SK-N-MC (cell line): Measurements from ENCODE around the gene NWD2.

ENCODE experiments used
- DNase-seq: peaks from one replicate; pipeline ENCODE4 v3.0.0-alpha.2; 2011; ENCODE audit warnings: low read depth, low spot score
- H3K27ac ChIP-seq: fragments of 200-600 bp; sonication (generic); 2 replicates; pipeline ENCODE4 v1.5.1; 2016; ENCODE audit warnings: mixed run types
- H3K36me3 ChIP-seq: fragments of 200-600 bp; sonication (generic); 2 replicates; pipeline ENCODE4 v1.6.1; 2017; ENCODE audit warnings: antibody characterized with exemption, low read length, mixed read lengths; ENCODE audit not compliant: insufficient read depth
- H3K4me3 ChIP-seq: fragments of 200-600 bp; sonication (generic); 2 replicates; pipeline ENCODE4 v1.5.1; 2016
- H3K9ac ChIP-seq: fragments of 200-600 bp; sonication (generic); 2 replicates; pipeline ENCODE4 v1.8.0; 2017; ENCODE audit warnings: mixed run types, mixed read lengths; ENCODE audit not compliant: insufficient read length
- H3K9me3 ChIP-seq: fragments of 200-600 bp; sonication (generic); 2 replicates; pipeline ENCODE4 v1.6.1; 2017; ENCODE audit warnings: low read depth, mild to moderate bottlenecking, antibody characterized with exemption, low read length, moderate library complexity, mixed read lengths
- EZH2 ChIP-seq: fragments of 200-600 bp; sonication (generic); IDR thresholded peaks from one replicate; pipeline ENCODE4 v1.6.1; 2017; ENCODE audit warnings: antibody characterized with exemption
- FOXP2 ChIP-seq: optimal IDR thresholded peaks from 2 replicates; pipeline ENCODE3; 2011; ENCODE audit warnings: mild to moderate bottlenecking, moderate library complexity; ENCODE audit not compliant: insufficient read depth; ENCODE audit errors: extremely low read length, control extremely low read depth
- POLR2AphosphoS5 ChIP-seq: IDR thresholded peaks from 2 replicates; pipeline ENCODE4 v1.6.1; 2012; ENCODE audit warnings: mild to moderate bottlenecking, low read depth, low read length, borderline replicate concordance

NWD2 gene

GRCh38 chr4:37317104-37317643 is 72.6 kb downstream of the NWD2 start:
- Histone ChIP-seq H3K9ac (no peak overlapping the region), H3K36me3 (no peaks in the 10 kb centered on the region), H3K27ac (no peak overlapping the region), H3K9me3 (no peaks in the 10 kb centered on the region), H3K4me3 (no peak overlapping the region)
- no peak for TF ChIP-seq POLR2AphosphoS5
- no peak for TF ChIP-seq FOXP2
- TF ChIP-seq EZH2: no peak
- no peak for DNase-seq

GRCh38 chr4:37320513-37321235 is 76.1 kb downstream of the NWD2 start:
- DNase-seq: no peak
- Histone ChIP-seq H3K36me3 (no peaks in the 10 kb centered on the region), H3K27ac (no peak overlapping the region), H3K9me3 (no peaks in the 10 kb centered on the region), H3K9ac (no peak overlapping the region), H3K4me3 (no peak overlapping the region)
- TF ChIP-seq EZH2: no peak
- no peak for TF ChIP-seq FOXP2
- no peak for TF ChIP-seq POLR2AphosphoS5

GRCh38 chr4:37322122-37322521 is 77.6 kb downstream of the NWD2 start:
- no peak for DNase-seq
- no peak overlapping the region for H3K9ac ChIP-seq
- no peaks in the 10 kb centered on the region for H3K36me3 ChIP-seq
- H3K9me3 ChIP-seq: no peaks in the 10 kb centered on the region
- no peak overlapping the region for H3K27ac ChIP-seq
- TF ChIP-seq FOXP2: no peak
- no peak for TF ChIP-seq POLR2AphosphoS5
- no peak for TF ChIP-seq EZH2
- no peak overlapping the region for H3K4me3 ChIP-seq

- DNase-seq: no peak
- Histone ChIP-seq H3K36me3 (no peaks in the 10 kb centered on the region), H3K9me3 (no peaks in the 10 kb centered on the region), H3K27ac (no peak overlapping the region), H3K4me3 (no peak overlapping the region), H3K9ac (no peak overlapping the region)
- no peak for TF ChIP-seq EZH2
- TF ChIP-seq FOXP2: no peak
- TF ChIP-seq POLR2AphosphoS5: no peak
Measured at GRCh38 chr4:37324546-37324945, 80.0 kb downstream of the NWD2 start.

- H3K9ac ChIP-seq: no peak overlapping the region
- H3K36me3 ChIP-seq: no peaks in the 10 kb centered on the region
- no peak overlapping the region for H3K4me3 ChIP-seq
- no peak for DNase-seq
- H3K9me3 ChIP-seq: no peaks in the 10 kb centered on the region
- TF ChIP-seq POLR2AphosphoS5 (no peak), EZH2 (no peak), FOXP2 (no peak)
- H3K27ac ChIP-seq: no peak overlapping the region
Measured at GRCh38 chr4:37326852-37327251, 82.3 kb downstream of the NWD2 start.

- H3K27ac ChIP-seq: no peak overlapping the region
- no peak for TF ChIP-seq FOXP2
- no peak for TF ChIP-seq POLR2AphosphoS5
- TF ChIP-seq EZH2: no peak
- no peaks in the 10 kb centered on the region for H3K36me3 ChIP-seq
- DNase-seq: no peak
- H3K9ac ChIP-seq: no peak overlapping the region
- no peaks in the 10 kb centered on the region for H3K9me3 ChIP-seq
- H3K4me3 ChIP-seq: no peak overlapping the region
Measured at GRCh38 chr4:37338972-37339371, 94.4 kb downstream of the NWD2 start.

- H3K9ac ChIP-seq: no peak overlapping the region
- H3K27ac ChIP-seq: no peak overlapping the region
- H3K9me3 ChIP-seq: no peaks in the 10 kb centered on the region
- H3K4me3 ChIP-seq: no peak overlapping the region
- TF ChIP-seq POLR2AphosphoS5 (no peak), FOXP2 (no peak), EZH2 (no peak)
- no peaks in the 10 kb centered on the region for H3K36me3 ChIP-seq
- DNase-seq: no peak
Measured at GRCh38 chr4:37358748-37359147, 114.2 kb downstream of the NWD2 start.

GRCh38 chr4:37359261-37359660 is 114.7 kb downstream of the NWD2 start:
- DNase-seq: no peak

GRCh38 chr4:37365888-37366287 is 121.3 kb downstream of the NWD2 start:
- no peaks in the 10 kb centered on the region for H3K9me3 ChIP-seq
- no peaks in the 10 kb centered on the region for H3K36me3 ChIP-seq
- no peak overlapping the region for H3K9ac ChIP-seq
- no peak overlapping the region for H3K4me3 ChIP-seq
- DNase-seq: no peak
- TF ChIP-seq POLR2AphosphoS5 (no peak), FOXP2 (no peak)
- H3K27ac ChIP-seq: no peak overlapping the region

More at GRCh38 chr4:37359261-37359660, 114.7 kb downstream of the NWD2 start:
- Histone ChIP-seq H3K4me3 (no peak overlapping the region), H3K27ac (no peak overlapping the region), H3K9ac (no peak overlapping the region), H3K9me3 (no peaks in the 10 kb centered on the region), H3K36me3 (no peaks in the 10 kb centered on the region)
- TF ChIP-seq EZH2 (no peak), POLR2AphosphoS5 (no peak), FOXP2 (no peak)
